Measurements from ENCODE around the gene NR1D2. TPM values are rescaled to one million over a fixed set of nuclear protein-coding genes. Genes with fewer than 3 reads are reported as not detected.
A peak's percentile ranks its signal among the peaks of the same experiment; 100 is the strongest.

The NR1D2 gene
- 11.5 TPM for polyA plus RNA-seq (2013, experiment 1 of 2)
- 12.7 TPM for polyA plus RNA-seq (2013, experiment 2 of 2)

GRCh38 chr3:23944861-23945662 is at the start of gene NR1D2:
TSS of gene NR1D2 (plus strand) at chr3:23945286. CDS start at chr3:23945579, 293 bp downstream.
- Histone ChIP-seq H3K23ac (ENCODE audit: low read length in 2 of 2) (peak within 1 kb of the TSS in 1 of 2 experiments; percentile 17), H3K4me2 (ENCODE audit: low read length, poor library complexity, severe bottlenecking) (peak within 1 kb of the TSS; percentile 93), H3K27me3 (ENCODE audit: control insufficient read depth in 1 of 2, insufficient read depth in 1 of 2, low read length in 2 of 2) (no peaks in the 10 kb centered on the region), H2BK5ac (ENCODE audit: low read depth, low read length, poor library complexity, severe bottlenecking) (peak within 1 kb of the TSS; percentile 80), H3K9me3 (ENCODE audit: control insufficient read depth, low read length) (no peaks in the 10 kb centered on the region), H3K36me3 (ENCODE audit: control insufficient read depth in 1 of 2, insufficient read depth in 2 of 2, low read depth in 1 of 2, low read length in 2 of 2) (no peaks in the 10 kb centered on the region), H3K18ac (ENCODE audit: low read depth in 1 of 2, low read length in 2 of 2) (peak within 1 kb of the TSS; percentile 94 to 96), H3K27ac (ENCODE audit: low read length, poor library complexity, severe bottlenecking) (peak within 1 kb of the TSS; percentile 74), H3K4me1 (ENCODE audit: control insufficient read depth, insufficient read depth, low read depth, low read length) (peaks cover 3% of the 10 kb centered on the region), H4K8ac (ENCODE audit: low read length) (peak within 1 kb of the TSS; percentile 84), H3K9ac (ENCODE audit: low read length) (peak within 1 kb of the TSS; percentile 97), H2AFZ (ENCODE audit: low read depth, low read length) (peak within 1 kb of the TSS; percentile 91), H3K4ac (ENCODE audit: low read depth in 1 of 2, low read length in 2 of 2) (peak within 1 kb of the TSS in 1 of 2 experiments; percentile 81), H2BK120ac (ENCODE audit: low read depth, low read length) (peak within 1 kb of the TSS; percentile 93), H2AK5ac (ENCODE audit: low read length, severe bottlenecking) (no peak within 1 kb of the TSS), H2BK12ac (ENCODE audit: low read length in 2 of 2) (peak within 1 kb of the TSS in 1 of 2 experiments; percentile 65), H3K4me3 (ENCODE audit: insufficient read depth in 1 of 2, low read depth in 1 of 2, low read length in 2 of 2) (peak within 1 kb of the TSS; percentile 91 to 94), H4K91ac (ENCODE audit: low read length) (peak within 1 kb of the TSS; percentile 87), H3K79me1 (replicated peaks; ENCODE audit: low read length, poor library complexity, severe bottlenecking) (peaks cover 8% of the 10 kb centered on the region), H3K14ac (ENCODE audit: low read length in 2 of 2) (peak within 1 kb of the TSS; percentile 18 to 88), H2BK15ac (ENCODE audit: low read depth, poor library complexity, severe bottlenecking) (peak within 1 kb of the TSS; percentile 96)
- WGBS, result under 1% methylated on average over 39 of the region's 88 CpGs
- peak; percentile 83 for DNase-seq

GRCh38 chr3:23900744-23901143 is 44.3 kb upstream of the NR1D2 start:
- no peaks in the 10 kb centered on the region for H3K27me3 ChIP-seq (ENCODE audit: control insufficient read depth in 1 of 2, insufficient read depth in 1 of 2, low read length in 2 of 2)
- WGBS, result 69% methylated on average over 5 of the region's 6 CpGs
- no peak overlapping the region for H3K4me3 ChIP-seq (ENCODE audit: insufficient read depth in 1 of 2, low read depth in 1 of 2, low read length in 2 of 2)
- H4K8ac ChIP-seq (ENCODE audit: low read length), result no peak overlapping the region
- H3K4ac ChIP-seq (ENCODE audit: low read depth in 1 of 2, low read length in 2 of 2), result no peak overlapping the region
- H2BK12ac ChIP-seq (ENCODE audit: low read length in 2 of 2), result no peak overlapping the region
- no peak overlapping the region for H4K91ac ChIP-seq (ENCODE audit: low read length)
- no peak overlapping the region for H3K27ac ChIP-seq (ENCODE audit: low read length, poor library complexity, severe bottlenecking)
- H3K79me1 ChIP-seq (replicated peaks; ENCODE audit: low read length, poor library complexity, severe bottlenecking), result peaks cover 16% of the 10 kb centered on the region
- no peak overlapping the region for H2BK120ac ChIP-seq (ENCODE audit: low read depth, low read length)
- H3K14ac ChIP-seq (ENCODE audit: low read length in 2 of 2), result no peak overlapping the region
- H2AFZ ChIP-seq (ENCODE audit: low read depth, low read length), result no peak overlapping the region
- H2BK5ac ChIP-seq (ENCODE audit: low read depth, low read length, poor library complexity, severe bottlenecking), result no peak overlapping the region
- no peak overlapping the region for H2BK15ac ChIP-seq (ENCODE audit: low read depth, poor library complexity, severe bottlenecking)
- no peak overlapping the region for H2AK5ac ChIP-seq (ENCODE audit: low read length, severe bottlenecking)
- H3K4me2 ChIP-seq (ENCODE audit: low read length, poor library complexity, severe bottlenecking), result no peak overlapping the region
- no peak overlapping the region for H3K23ac ChIP-seq (ENCODE audit: low read length in 2 of 2)
- H3K4me1 ChIP-seq (ENCODE audit: control insufficient read depth, insufficient read depth, low read depth, low read length), result no peaks in the 10 kb centered on the region
- no peak overlapping the region for H3K18ac ChIP-seq (ENCODE audit: low read depth in 1 of 2, low read length in 2 of 2)
- DNase-seq, result peak; percentile 77
- H3K9me3 ChIP-seq (ENCODE audit: control insufficient read depth, low read length), result peaks cover 4% of the 10 kb centered on the region
- peaks cover 17 to 73% of the 10 kb centered on the region in 2 experiments for H3K36me3 ChIP-seq (ENCODE audit: control insufficient read depth in 1 of 2, insufficient read depth in 2 of 2, low read depth in 1 of 2, low read length in 2 of 2)
- H3K9ac ChIP-seq (ENCODE audit: low read length), result no peak overlapping the region

- Histone ChIP-seq H3K9ac (ENCODE audit: low read length) (no peak overlapping the region), H2BK5ac (ENCODE audit: low read depth, low read length, poor library complexity, severe bottlenecking) (no peak overlapping the region), H2AK5ac (ENCODE audit: low read length, severe bottlenecking) (no peak overlapping the region), H3K4me1 (ENCODE audit: control insufficient read depth, insufficient read depth, low read depth, low read length) (no peaks in the 10 kb centered on the region), H4K8ac (ENCODE audit: low read length) (no peak overlapping the region), H3K4me2 (ENCODE audit: low read length, poor library complexity, severe bottlenecking) (no peak overlapping the region), H4K91ac (ENCODE audit: low read length) (no peak overlapping the region), H3K18ac (ENCODE audit: low read depth in 1 of 2, low read length in 2 of 2) (no peak overlapping the region), H3K79me1 (replicated peaks; ENCODE audit: low read length, poor library complexity, severe bottlenecking) (peaks cover 9% of the 10 kb centered on the region), H3K23ac (ENCODE audit: low read length in 2 of 2) (no peak overlapping the region), H3K4ac (ENCODE audit: low read depth in 1 of 2, low read length in 2 of 2) (no peak overlapping the region), H2BK12ac (ENCODE audit: low read length in 2 of 2) (no peak overlapping the region), H3K14ac (ENCODE audit: low read length in 2 of 2) (no peak overlapping the region), H3K27me3 (ENCODE audit: control insufficient read depth in 1 of 2, insufficient read depth in 1 of 2, low read length in 2 of 2) (no peaks in the 10 kb centered on the region), H3K27ac (ENCODE audit: low read length, poor library complexity, severe bottlenecking) (no peak overlapping the region), H3K9me3 (ENCODE audit: control insufficient read depth, low read length) (no peaks in the 10 kb centered on the region), H3K36me3 (ENCODE audit: control insufficient read depth in 1 of 2, insufficient read depth in 2 of 2, low read depth in 1 of 2, low read length in 2 of 2) (peaks cover 16 to 75% of the 10 kb centered on the region in 2 experiments), H2AFZ (ENCODE audit: low read depth, low read length) (no peak overlapping the region), H2BK15ac (ENCODE audit: low read depth, poor library complexity, severe bottlenecking) (no peak overlapping the region), H2BK120ac (ENCODE audit: low read depth, low read length) (no peak overlapping the region), H3K4me3 (ENCODE audit: insufficient read depth in 1 of 2, low read depth in 1 of 2, low read length in 2 of 2) (no peak overlapping the region)
- no peak for DNase-seq
These were observed 40.5 kb upstream of the NR1D2 start for GRCh38 chr3:23904545-23904944.

- Histone ChIP-seq H3K9me3 (ENCODE audit: control insufficient read depth, low read length) (no peaks in the 10 kb centered on the region), H2BK120ac (ENCODE audit: low read depth, low read length) (no peak overlapping the region), H3K79me1 (replicated peaks; ENCODE audit: low read length, poor library complexity, severe bottlenecking) (peaks cover 5% of the 10 kb centered on the region), H3K4me3 (ENCODE audit: insufficient read depth in 1 of 2, low read depth in 1 of 2, low read length in 2 of 2) (no peak overlapping the region), H3K27me3 (ENCODE audit: control insufficient read depth in 1 of 2, insufficient read depth in 1 of 2, low read length in 2 of 2) (no peaks in the 10 kb centered on the region), H3K36me3 (ENCODE audit: control insufficient read depth in 1 of 2, insufficient read depth in 2 of 2, low read depth in 1 of 2, low read length in 2 of 2) (peaks cover 11 to 59% of the 10 kb centered on the region in 2 experiments), H3K4me1 (ENCODE audit: control insufficient read depth, insufficient read depth, low read depth, low read length) (no peaks in the 10 kb centered on the region), H3K9ac (ENCODE audit: low read length) (no peak overlapping the region), H2BK15ac (ENCODE audit: low read depth, poor library complexity, severe bottlenecking) (no peak overlapping the region), H2BK5ac (ENCODE audit: low read depth, low read length, poor library complexity, severe bottlenecking) (no peak overlapping the region), H2BK12ac (ENCODE audit: low read length in 2 of 2) (no peak overlapping the region), H4K91ac (ENCODE audit: low read length) (no peak overlapping the region), H2AK5ac (ENCODE audit: low read length, severe bottlenecking) (no peak overlapping the region), H2AFZ (ENCODE audit: low read depth, low read length) (no peak overlapping the region), H3K14ac (ENCODE audit: low read length in 2 of 2) (no peak overlapping the region), H3K18ac (ENCODE audit: low read depth in 1 of 2, low read length in 2 of 2) (no peak overlapping the region), H4K8ac (ENCODE audit: low read length) (no peak overlapping the region), H3K4me2 (ENCODE audit: low read length, poor library complexity, severe bottlenecking) (no peak overlapping the region), H3K27ac (ENCODE audit: low read length, poor library complexity, severe bottlenecking) (no peak overlapping the region), H3K4ac (ENCODE audit: low read depth in 1 of 2, low read length in 2 of 2) (no peak overlapping the region), H3K23ac (ENCODE audit: low read length in 2 of 2) (no peak overlapping the region)
- 94% methylated on average over 6 of the region's 7 CpGs for WGBS
- DNase-seq, result no peak
These were observed 35.7 kb upstream of the NR1D2 start for GRCh38 chr3:23909341-23909740.

Data from mesenchymal stem cell (in vitro differentiated cells and primary cell).